Sigmoid colon (tissue), 3 donors: ENCODE results near the gene MYL6.

Experiments used
- POLR2A ChIP-seq, 2 donors: fragments of 450-650 bp; IDR thresholded peaks; one replicate each; pipeline ENCODE4 v1.6.1; 2016; ENCODE audit warnings: antibody characterized with exemption in 2 of 2, mild to moderate bottlenecking in 2 of 2, moderate library complexity in 2 of 2
- TF ChIP-seq, protein P1 (sequence below), 4 experiments: fragments of 450-650 bp in 3 of 4; fragments of 200-600 bp in 1 of 4; IDR thresholded peaks; one replicate each; pipeline ENCODE4 v1.5.1; 2016 to 2019; ENCODE audit warnings: antibody characterized with exemption in 4 of 4, mild to moderate bottlenecking in 3 of 4, moderate library complexity in 2 of 4

DNA sequence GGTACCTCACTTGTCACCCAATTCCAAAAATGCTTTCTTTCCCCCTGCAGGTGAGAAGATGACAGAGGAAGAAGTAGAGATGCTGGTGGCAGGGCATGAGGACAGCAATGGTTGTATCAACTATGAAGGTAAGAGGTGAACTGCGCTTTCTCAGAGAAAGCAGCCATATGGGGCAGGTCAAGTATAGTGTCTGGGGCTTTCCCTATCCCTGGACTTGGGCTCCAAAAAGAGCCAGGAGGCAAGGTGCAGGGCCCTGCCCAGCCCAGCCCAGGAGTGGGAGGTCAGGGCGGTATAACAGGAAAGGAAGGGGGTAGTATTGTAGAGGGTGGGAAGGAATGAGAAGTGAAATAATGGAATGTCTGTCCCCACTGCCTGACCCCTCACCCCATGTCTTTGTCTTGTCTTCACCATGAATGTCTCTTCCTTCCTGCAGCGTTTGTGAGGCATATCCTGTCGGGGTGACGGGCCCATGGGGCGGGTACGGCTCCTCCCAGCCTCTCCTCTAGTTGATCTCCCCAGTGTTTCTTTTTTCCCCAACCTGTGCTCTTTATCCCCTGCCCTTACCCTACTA is 2.1 kb downstream of the MYL6 start:
- TF ChIP-seq, protein P1, sequence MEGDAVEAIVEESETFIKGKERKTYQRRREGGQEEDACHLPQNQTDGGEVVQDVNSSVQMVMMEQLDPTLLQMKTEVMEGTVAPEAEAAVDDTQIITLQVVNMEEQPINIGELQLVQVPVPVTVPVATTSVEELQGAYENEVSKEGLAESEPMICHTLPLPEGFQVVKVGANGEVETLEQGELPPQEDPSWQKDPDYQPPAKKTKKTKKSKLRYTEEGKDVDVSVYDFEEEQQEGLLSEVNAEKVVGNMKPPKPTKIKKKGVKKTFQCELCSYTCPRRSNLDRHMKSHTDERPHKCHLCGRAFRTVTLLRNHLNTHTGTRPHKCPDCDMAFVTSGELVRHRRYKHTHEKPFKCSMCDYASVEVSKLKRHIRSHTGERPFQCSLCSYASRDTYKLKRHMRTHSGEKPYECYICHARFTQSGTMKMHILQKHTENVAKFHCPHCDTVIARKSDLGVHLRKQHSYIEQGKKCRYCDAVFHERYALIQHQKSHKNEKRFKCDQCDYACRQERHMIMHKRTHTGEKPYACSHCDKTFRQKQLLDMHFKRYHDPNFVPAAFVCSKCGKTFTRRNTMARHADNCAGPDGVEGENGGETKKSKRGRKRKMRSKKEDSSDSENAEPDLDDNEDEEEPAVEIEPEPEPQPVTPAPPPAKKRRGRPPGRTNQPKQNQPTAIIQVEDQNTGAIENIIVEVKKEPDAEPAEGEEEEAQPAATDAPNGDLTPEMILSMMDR (IDR thresholded peaks at IDR 0.05): no peak
- no peak for TF ChIP-seq POLR2A (IDR thresholded peaks at IDR 0.05)
